NCI-H446 treated with DMSO at 0.1 percent for 48 hours (cell line): ENCODE results near the gene UNC13C.
"Not testable (repeated sequence)": the region's sequence is repeated elsewhere in the genome, so short reads cannot be mapped to it uniquely, and the experiment has no call there.

Experiments used
- DNase-seq: peaks from one replicate; lab custom pipeline; 2025; lab: John Stamatoyannopoulos, UW

The UNC13C gene

DNA sequence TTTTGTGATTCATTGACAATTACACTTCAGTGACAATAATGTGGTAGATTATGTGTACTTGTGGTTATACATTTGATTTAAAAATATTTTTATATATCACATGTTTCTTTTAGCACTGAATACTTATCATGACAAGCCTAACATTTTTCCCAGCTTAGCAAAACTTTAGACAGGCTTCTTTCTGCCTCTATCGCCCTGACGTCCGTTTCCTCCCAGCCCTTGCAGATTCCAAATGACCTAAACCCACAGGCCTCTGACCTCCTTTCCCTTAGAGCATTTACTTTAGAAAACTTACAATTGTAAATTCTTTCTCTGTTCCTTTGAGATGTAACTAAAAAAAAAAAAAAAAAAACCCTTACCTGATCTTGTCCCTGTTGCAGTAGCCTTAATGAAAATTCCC, 326.1 kb downstream of the UNC13C start:
- no peak for DNase-seq

- DNase-seq = no peak
These were observed 326.9 kb downstream of the UNC13C start for GRCh38 chr15:54305138-54305537.

GRCh38 chr15:54307252-54307902, 329.1 kb downstream of the UNC13C start:
- DNase-seq = no peak

DNA sequence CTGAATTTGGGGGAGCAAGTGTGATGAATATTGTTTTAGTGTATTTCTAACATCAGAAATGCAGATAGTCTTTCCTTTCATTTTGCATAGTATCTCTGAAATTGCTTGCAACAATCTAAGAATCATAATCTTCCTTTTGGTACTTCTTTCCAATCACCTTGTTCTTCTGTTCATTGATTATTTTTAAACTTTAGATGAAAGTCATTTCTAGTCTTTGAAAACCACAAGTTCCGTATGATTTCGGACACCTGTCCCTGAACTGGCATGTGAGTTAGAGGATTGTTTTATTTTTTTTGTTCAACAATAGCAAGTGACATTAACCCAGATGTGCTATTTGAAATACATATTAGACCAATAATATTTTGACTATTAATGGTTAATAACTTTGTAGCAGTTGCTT, 329.7 kb downstream of the UNC13C start:
- DNase-seq = no peak

- no peak for DNase-seq
These were observed 334.3 kb downstream of the UNC13C start for GRCh38 chr15:54312528-54312927.

DNA sequence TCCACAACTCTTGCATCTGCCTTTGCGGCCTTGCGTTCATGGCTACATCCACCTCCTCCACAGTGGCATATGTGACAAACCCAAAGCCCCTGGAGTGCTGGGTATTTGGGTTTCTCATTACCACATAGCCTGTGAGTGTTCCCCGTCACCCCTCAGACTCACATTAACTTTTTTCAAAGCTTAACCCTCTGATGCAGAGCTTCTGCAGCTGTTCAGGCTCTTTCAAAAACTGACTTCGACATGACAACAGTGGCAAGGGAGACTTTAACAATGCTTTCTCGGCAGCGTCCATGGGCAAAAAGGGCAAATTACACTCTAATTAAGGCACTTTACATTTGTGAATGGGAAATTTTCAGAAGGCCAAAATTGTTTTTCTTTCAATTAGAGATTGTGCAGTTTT, 343.2 kb downstream of the UNC13C start:
- DNase-seq = no peak

DNA sequence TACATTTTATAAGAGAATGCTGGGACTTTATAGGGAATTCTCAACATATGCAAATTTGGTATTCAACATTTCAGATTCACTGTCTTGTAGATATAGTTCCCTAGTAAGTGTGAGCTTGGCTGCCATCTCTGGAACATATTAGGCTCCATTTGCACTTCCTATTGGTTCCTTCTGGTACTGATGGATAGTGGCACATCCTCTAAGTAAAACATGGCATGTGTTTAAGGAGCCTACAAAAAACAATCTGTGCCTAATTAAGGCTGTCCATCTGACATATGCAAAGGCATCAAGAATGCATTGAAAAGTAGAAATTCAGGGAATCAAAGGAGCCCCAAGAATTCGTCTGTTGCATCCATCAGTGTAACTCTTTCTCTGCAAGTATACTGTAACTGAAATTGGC, 344.1 kb downstream of the UNC13C start:
- no peak for DNase-seq

DNA sequence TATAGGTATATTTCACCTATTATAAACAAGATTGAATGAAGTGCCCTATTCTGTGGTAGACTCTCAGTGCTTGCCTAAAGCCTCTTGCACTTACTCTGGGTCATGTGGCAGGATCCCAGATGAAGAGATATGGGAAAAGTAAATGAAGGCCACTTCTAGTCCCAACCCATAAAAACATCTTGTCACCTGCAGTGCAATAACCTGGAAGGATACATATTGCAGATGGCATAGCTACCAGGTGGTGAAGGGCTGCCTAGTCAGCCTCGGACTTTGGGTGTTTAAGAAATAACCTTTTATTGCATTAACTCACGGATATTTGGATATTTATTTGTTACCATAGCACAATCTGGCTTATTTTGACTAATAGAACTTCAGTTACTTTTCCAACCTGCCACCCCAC, 367.1 kb downstream of the UNC13C start:
- DNase-seq = no peak

GRCh38 chr15:54345827-54346226, 367.6 kb downstream of the UNC13C start:
- DNase-seq = no peak

GRCh38 chr15:54347082-54347827, 369.0 kb downstream of the UNC13C start:
- no peak for DNase-seq

GRCh38 chr15:54353726-54354125, 375.5 kb downstream of the UNC13C start:
- DNase-seq = no peak

GRCh38 chr15:54354341-54354740, 376.1 kb downstream of the UNC13C start:
- DNase-seq = no peak

DNA sequence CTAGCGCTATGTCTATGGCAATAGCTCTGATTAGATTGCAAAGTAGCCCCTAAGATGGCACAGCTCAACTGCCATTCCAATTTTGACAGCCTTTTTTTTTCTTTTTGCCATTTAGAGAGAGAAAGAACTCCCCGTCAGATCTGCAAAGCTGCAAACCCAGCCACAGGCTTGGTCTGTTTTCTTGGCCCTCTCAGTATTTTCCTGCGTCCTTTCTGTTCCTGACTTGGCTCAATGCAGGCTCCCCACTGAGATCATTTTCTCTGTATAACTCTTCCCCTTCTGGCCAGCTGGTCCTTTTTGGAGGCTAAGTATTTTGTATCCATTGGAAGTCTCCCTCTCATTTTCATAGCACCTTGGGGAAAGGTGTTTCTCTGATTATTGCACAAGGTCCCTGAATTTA, 386.7 kb downstream of the UNC13C start:
- peak; percentile 85 for DNase-seq

- peak; percentile 16 for DNase-seq
These were observed 395.1 kb downstream of the UNC13C start for GRCh38 chr15:54373332-54373731.

GRCh38 chr15:54374184-54374952, 396.1 kb downstream of the UNC13C start:
- DNase-seq = peak; percentile 52

DNA sequence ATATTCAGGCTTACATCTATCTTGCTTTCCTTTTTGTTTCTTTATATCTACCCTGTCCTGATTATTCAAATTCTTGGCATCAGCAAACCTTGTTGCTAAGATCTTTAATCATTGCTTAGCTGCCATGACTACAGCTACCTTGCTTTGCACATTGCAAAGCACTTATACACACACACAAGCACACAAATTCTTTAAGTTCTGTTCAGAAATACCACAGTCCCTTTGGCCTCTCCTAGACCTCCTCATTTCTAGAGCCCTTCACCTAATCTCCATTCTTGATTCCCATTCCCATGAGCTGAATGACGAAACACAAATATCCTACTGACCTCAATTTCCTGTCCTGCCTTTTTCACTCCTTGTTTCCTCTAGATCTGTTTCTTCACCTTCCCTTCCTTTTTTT, 409.6 kb downstream of the UNC13C start:
- no peak for DNase-seq

- no peak for DNase-seq
These were observed 410.5 kb downstream of the UNC13C start for GRCh38 chr15:54388746-54389145.

DNA sequence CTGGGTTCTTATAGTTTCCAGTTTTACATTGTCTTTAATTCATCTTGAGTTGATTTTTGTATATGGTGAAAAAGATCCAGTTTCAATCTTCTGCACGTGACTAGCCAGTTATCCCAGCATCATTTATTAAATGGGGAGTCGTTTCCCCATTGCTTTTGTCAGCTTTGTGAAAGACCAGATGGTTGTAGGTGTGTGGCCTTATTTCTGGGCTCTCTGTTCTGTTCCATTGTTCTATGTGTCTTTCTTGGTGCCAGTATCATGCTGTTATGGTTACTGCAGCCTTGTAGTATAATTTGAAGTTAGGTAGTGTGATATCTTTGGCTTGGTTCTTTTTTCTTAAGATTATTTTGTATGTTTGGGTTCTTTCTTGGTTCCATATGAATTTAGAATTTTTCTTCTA, 432.2 kb downstream of the UNC13C start:
- no peak for DNase-seq

- peak; percentile 3 for DNase-seq
These were observed 445.9 kb downstream of the UNC13C start for GRCh38 chr15:54424171-54424570.

DNA sequence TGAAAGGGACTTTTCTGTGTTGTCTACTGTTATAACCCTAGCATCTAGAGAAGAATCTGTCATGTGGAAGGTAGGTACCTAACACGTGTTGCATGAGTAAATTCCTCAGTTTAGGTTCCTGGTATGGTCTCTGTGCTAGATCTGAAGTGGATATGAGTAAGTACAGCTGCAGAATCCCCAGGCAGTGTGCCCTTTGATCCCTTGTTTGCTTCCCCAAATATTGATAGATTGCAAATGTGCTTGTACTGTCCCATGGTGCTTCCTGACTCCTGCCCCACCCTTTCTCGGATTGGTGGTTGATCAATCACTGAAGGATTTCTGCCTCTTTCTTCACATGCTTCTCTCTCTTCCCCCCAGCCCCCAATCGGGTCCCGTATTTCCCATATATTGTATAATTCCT, 450.4 kb downstream of the UNC13C start:
- DNase-seq = no peak

DNA sequence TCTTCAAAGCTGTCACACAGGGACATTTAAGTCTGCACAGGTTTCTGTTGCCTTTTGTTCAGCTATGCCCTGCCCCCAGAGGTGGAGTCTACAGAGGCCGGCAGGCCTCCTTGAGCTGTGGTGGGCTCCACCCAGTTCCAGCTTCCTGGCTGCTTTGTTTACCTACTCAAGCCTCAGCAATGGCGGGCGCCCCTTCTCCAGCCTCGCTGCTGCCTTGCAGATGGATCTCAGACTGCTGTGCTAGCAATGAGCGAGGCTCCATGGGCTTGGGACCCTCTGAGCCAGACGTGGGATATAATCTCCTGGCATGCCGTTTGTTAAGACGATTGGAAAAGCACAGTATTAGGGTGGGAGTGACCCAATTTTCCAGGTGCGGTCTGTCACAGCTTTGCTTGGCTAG, 472.0 kb downstream of the UNC13C start:
- DNase-seq = not testable (repeated sequence)

DNA sequence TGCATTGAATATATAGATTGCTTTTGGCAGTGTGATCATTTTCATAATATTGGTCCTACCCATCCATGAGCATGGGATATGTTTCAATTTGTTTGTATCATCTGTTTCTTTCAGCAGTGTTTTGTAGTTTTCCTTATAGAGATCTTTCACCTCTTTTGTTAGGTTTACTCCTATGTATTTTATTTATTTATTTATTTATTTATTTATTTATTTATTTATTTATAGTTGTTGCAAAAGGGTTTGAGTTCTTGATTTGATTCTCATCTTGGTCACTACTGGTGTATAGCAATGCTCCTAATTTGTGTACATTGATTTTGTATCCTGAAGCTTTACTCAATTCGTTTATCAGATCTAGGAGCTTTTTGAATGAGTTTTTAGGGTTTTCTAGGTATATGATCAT, 478.2 kb downstream of the UNC13C start:
- no peak for DNase-seq

GRCh38 chr15:54462511-54462913, 484.3 kb downstream of the UNC13C start:
- DNase-seq = no peak
